Measurements from ENCODE around the gene COBL. TPM values are rescaled to one million over a fixed set of nuclear protein-coding genes. Genes with fewer than 3 reads are reported as not detected.

The COBL gene
- total RNA-seq, 1 donor from 2014 or later = 0.05 TPM

DNA sequence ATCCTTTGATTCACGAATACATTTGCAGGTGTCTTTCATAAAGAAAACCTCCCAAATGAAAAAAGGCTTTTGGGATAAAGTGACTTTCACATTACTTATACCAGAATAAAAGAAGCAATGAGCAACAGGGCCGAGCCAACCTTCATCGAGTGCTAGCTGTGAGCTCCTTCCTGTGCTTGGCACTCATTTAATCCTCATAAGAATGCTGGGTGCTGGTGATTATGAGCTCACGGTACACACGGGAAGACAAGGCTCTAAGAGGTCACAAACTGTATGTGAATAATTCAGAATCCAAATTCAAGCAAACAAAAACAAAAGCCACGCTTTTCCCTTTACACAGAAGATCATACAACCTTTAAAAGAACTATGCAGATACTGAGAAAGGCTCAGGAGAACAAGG lies 156.2 kb downstream of the COBL start:
- no peak for DNase-seq (ENCODE audit: low read depth, low spot score)
- TF ChIP-seq, protein P1, sequence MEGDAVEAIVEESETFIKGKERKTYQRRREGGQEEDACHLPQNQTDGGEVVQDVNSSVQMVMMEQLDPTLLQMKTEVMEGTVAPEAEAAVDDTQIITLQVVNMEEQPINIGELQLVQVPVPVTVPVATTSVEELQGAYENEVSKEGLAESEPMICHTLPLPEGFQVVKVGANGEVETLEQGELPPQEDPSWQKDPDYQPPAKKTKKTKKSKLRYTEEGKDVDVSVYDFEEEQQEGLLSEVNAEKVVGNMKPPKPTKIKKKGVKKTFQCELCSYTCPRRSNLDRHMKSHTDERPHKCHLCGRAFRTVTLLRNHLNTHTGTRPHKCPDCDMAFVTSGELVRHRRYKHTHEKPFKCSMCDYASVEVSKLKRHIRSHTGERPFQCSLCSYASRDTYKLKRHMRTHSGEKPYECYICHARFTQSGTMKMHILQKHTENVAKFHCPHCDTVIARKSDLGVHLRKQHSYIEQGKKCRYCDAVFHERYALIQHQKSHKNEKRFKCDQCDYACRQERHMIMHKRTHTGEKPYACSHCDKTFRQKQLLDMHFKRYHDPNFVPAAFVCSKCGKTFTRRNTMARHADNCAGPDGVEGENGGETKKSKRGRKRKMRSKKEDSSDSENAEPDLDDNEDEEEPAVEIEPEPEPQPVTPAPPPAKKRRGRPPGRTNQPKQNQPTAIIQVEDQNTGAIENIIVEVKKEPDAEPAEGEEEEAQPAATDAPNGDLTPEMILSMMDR (conservative IDR thresholded peaks at IDR 0.05) = no peak
- Mint-ChIP-seq H3K4me1 (peaks cover 4% of the 10 kb centered on the region), H3K36me3 (ENCODE audit: low read depth) (no peaks in the 10 kb centered on the region), H3K27me3 (ENCODE audit: low read depth) (no peaks in the 10 kb centered on the region), H3K4me3 (no peak overlapping the region), H3K27ac (ENCODE audit: unreplicated experiment) (no peak overlapping the region), H3K9me3 (no peaks in the 10 kb centered on the region)

DNA sequence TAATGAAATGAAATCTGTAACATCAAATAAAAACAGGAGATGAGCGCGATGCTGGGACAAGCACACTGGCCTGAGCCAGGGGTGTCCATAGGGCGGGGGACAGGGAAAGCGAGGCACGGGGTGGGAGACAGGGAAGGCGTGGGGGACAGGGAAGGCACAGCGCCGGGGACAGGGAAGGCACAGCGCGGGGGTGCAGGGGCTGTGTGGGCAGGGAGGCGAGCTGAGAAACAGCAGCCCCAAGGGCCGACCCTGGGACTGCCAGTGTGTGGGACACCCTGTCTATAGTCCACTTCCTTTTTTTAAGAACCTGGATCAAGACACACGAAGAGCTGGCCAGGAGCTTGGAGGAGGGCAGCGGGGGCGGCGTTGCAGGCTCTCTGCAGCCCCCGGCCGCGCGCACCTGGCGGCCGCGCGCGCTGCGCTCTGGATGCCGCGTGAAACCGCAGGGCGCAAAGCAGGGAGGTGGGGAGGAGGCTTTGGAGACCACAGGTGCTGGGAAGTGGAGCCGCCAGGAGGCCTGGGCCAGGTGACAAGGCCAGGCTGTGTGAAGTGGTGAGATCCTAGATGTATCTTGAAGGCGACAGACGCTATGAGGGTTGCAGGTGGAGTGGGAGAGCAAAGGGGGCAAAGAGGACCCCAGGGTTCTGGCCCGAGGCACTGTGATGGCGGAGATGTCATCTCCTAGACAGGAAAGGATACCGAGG lies 157.7 kb downstream of the COBL start:
- Mint-ChIP-seq H3K27ac (ENCODE audit: unreplicated experiment) (no peak overlapping the region), H3K9me3 (no peaks in the 10 kb centered on the region), H3K4me1 (peaks cover 4% of the 10 kb centered on the region), H3K4me3 (no peak overlapping the region), H3K27me3 (ENCODE audit: low read depth) (no peaks in the 10 kb centered on the region), H3K36me3 (ENCODE audit: low read depth) (no peaks in the 10 kb centered on the region)
- no peak for DNase-seq (ENCODE audit: low read depth, low spot score)
- TF ChIP-seq, protein P1 (conservative IDR thresholded peaks at IDR 0.05) = no peak

DNA sequence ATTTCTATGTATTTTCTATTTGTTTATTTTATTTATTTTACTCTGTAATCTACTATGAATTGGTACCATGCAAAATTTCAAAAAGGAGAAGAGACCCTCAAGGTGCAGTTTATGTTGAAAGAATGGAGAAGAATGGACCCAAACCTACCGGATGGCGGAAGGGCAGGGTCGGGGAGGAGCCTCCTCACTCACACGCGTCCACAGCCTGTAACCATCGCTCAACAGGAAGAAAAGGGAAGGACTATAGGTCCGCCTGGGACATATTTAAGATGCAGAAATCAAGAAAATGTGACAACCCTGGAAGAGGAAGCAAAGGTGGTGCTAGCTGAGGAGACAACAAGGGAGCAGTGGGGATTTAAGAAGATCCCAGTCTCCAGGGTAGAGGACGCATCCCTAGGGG lies 158.4 kb downstream of the COBL start:
- no peaks in the 10 kb centered on the region for H3K27me3 Mint-ChIP-seq (ENCODE audit: low read depth)
- H3K27ac Mint-ChIP-seq (ENCODE audit: unreplicated experiment) = no peak overlapping the region
- H3K4me1 Mint-ChIP-seq = peaks cover 4% of the 10 kb centered on the region
- H3K9me3 Mint-ChIP-seq = no peaks in the 10 kb centered on the region
- no peaks in the 10 kb centered on the region for H3K36me3 Mint-ChIP-seq (ENCODE audit: low read depth)
- no peak overlapping the region for H3K4me3 Mint-ChIP-seq
- no peak for DNase-seq (ENCODE audit: low read depth, low spot score)
- TF ChIP-seq, protein P1 (conservative IDR thresholded peaks at IDR 0.05) = no peak

DNA sequence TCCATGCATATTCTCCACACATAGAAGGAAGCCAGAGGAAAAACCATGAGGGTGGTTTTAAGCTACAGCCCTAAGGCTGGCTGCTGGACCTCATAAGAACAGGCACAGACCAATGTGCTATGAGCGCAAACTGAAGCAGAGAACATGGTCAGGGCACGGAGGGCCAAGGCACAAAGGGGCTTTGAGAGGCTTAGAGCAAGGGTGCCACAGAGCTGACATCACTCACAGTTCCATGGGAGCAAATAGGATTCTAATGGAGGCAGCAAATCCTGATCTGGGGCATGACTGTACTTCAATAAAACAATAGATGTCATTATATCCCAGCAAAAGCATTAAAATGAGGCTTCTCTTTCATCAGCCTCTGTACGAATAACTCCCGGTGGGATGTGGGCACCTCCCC lies 162.4 kb downstream of the COBL start:
- Mint-ChIP-seq H3K9me3 (no peaks in the 10 kb centered on the region), H3K4me3 (no peak overlapping the region), H3K27ac (ENCODE audit: unreplicated experiment) (no peak overlapping the region), H3K36me3 (ENCODE audit: low read depth) (no peaks in the 10 kb centered on the region), H3K4me1 (no peaks in the 10 kb centered on the region), H3K27me3 (ENCODE audit: low read depth) (no peaks in the 10 kb centered on the region)
- no peak for DNase-seq (ENCODE audit: low read depth, low spot score)
- TF ChIP-seq, protein P1 (conservative IDR thresholded peaks at IDR 0.05) = no peak

DNA sequence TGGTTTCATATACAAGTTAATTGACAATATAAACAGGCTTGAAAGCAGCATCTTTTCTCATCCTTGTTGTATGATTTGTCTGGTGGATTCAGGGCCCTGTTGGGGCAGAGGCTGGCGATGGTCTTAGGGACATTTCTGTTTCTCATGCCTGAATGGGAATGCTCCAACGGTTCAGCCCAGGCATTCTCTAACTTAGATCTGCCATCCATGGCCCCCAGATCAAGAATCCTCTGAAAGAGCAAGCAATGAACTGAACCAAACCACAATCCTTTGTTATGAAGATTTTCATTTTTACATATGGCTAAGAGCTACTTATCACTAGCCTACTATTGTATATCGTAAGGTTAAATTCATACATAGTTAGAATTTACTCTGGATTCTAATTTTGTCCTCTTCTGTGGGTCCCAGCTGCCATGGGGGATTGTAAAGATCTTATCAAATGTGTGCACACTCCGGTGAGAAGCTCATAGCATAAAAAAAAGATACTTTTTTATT lies 163.9 kb downstream of the COBL start:
- peaks cover 4% of the 10 kb centered on the region for H3K9me3 Mint-ChIP-seq
- H3K4me1 Mint-ChIP-seq = no peaks in the 10 kb centered on the region
- TF ChIP-seq, protein P1 (conservative IDR thresholded peaks at IDR 0.05) = no peak
- H3K4me3 Mint-ChIP-seq = no peak overlapping the region
- H3K36me3 Mint-ChIP-seq (ENCODE audit: low read depth) = peaks cover 4% of the 10 kb centered on the region
- no peak for DNase-seq (ENCODE audit: low read depth, low spot score)
- no peaks in the 10 kb centered on the region for H3K27me3 Mint-ChIP-seq (ENCODE audit: low read depth)
- no peak overlapping the region for H3K27ac Mint-ChIP-seq (ENCODE audit: unreplicated experiment)

All from neural crest cell (in vitro differentiated cells).